K562 (cell line): ENCODE measurements around the gene MBNL2. TPM values are rescaled to one million over a fixed set of nuclear protein-coding genes. Genes with fewer than 3 reads are reported as not detected.

ENCODE experiments used
- ATAC-seq: fragments of 200-7000 bp; cut with Tn5 transposase; 3 replicates; pipeline ENCODE4 v1.9.1; 2020; ENCODE audit warnings: moderate library complexity
- BruUV-seq: library from RNA; stranded (reverse); fragments of 400-500 nt; replicated peaks from 2 replicates; lab custom pipeline; 2021; lab: Mats Ljungman, UMichigan
- CTCF ChIA-PET: fragments of 300-600 bp; formaldehyde crosslinking; extraction: SDS; loops from one replicate; lab custom pipeline; 2021; ENCODE audit warnings: low intra/inter-chr PET ratio; lab: Yijun Ruan, JAX
- POLR2A ChIA-PET: fragments of 300-600, 350-650 bp; sonication (Branson Sonifier 250); formaldehyde crosslinking; extraction: SDS; loops from one replicate; lab custom pipeline; 2021; ENCODE audit warnings: antibody characterized with exemption, inconsistent platforms; lab: Yijun Ruan, JAX
- DNase-seq, 4 experiments: peaks; one replicate each; pipeline versions ENCODE4 v3.0.0 to v3.0.0-alpha.2; 2011 to 2018; ENCODE audit warnings: low spot score in 3 of 4, mixed read lengths in 3 of 4; ENCODE audit errors: extremely low read depth in 1 of 4
- FAIRE-seq: peaks from 2 replicates; lab custom pipeline; 2011; peaks lifted over from hg19 to GRCh38; lab: Jason Lieb, UNC
- H2AFZ ChIP-seq: 2 replicates; pipeline ENCODE4 v1.6.0; 2011; ENCODE audit warnings: low read depth, low read length, control low read depth, inconsistent platforms
- H3K27ac ChIP-seq: fragments of 200-600 bp; 3 replicates; pipeline ENCODE4 v1.8.0; 2011; ENCODE audit warnings: low read depth, mild to moderate bottlenecking, control low read depth, inconsistent platforms, low read length, moderate library complexity, mixed read lengths; ENCODE audit errors: extremely low read depth
- H3K27me3 ChIP-seq, 2 experiments: fragments of 300-600 bp in 1 of 2; 2 replicates in 1 of 2; 3 replicates in 1 of 2; pipeline versions ENCODE4 v1.6.0 to v1.8.0; 2011; ENCODE audit warnings: inconsistent platforms in 2 of 2, low read length in 2 of 2, mild to moderate bottlenecking in 1 of 2, mixed read lengths in 1 of 2, moderate library complexity in 1 of 2; ENCODE audit not compliant: control insufficient read depth in 2 of 2, insufficient read depth in 2 of 2
- H3K36me3 ChIP-seq: fragments of 300-600 bp; 3 replicates; pipeline ENCODE4 v1.8.0; 2011; ENCODE audit warnings: mild to moderate bottlenecking, low read length, inconsistent platforms; ENCODE audit not compliant: control insufficient read depth, insufficient read depth
- H3K4me1 ChIP-seq, 2 experiments: fragments of 200-600 bp in 1 of 2; replicated peaks in 1 of 2; 2 replicates in 1 of 2; 3 replicates in 1 of 2; pipeline versions ENCODE4 v1.5.1 to v1.8.0; 2011; ENCODE audit warnings: inconsistent platforms in 2 of 2, low read length in 2 of 2, mild to moderate bottlenecking in 1 of 2, mixed read lengths in 1 of 2, moderate library complexity in 1 of 2; ENCODE audit not compliant: control insufficient read depth in 2 of 2, insufficient read depth in 2 of 2
- H3K4me2 ChIP-seq: 2 replicates; pipeline ENCODE4 v1.6.1; 2011; ENCODE audit warnings: low read length, control low read depth, inconsistent platforms, mixed read lengths; ENCODE audit not compliant: insufficient read depth
- H3K4me3 ChIP-seq: fragments of 200-600 bp; sonication (generic), shearing (Covaris generic); 2 replicates; pipeline ENCODE4 v1.5.1; 2016; ENCODE audit warnings: control low read depth, inconsistent platforms
- H3K79me2 ChIP-seq: fragments of 200-600 bp; 3 replicates; pipeline ENCODE4 v1.8.0; 2011; ENCODE audit warnings: low read length, inconsistent platforms; ENCODE audit not compliant: control insufficient read depth, insufficient read depth
- H3K9ac ChIP-seq, 2 experiments: 2 replicates each; pipeline versions ENCODE4 v1.6.0 to v1.6.1; 2011; ENCODE audit warnings: low read depth in 2 of 2, low read length in 2 of 2, control low read depth in 1 of 2, inconsistent platforms in 1 of 2, mild to moderate bottlenecking in 1 of 2, mixed read lengths in 1 of 2; ENCODE audit not compliant: insufficient read depth in 1 of 2
- H3K9me1 ChIP-seq: one replicate; pipeline ENCODE4 v1.6.0; 2011; ENCODE audit warnings: inconsistent platforms, mild to moderate bottlenecking, low read length, moderate library complexity; ENCODE audit not compliant: control insufficient read depth, insufficient read depth
- H3K9me3 ChIP-seq: replicated peaks from 2 replicates; pipeline ENCODE4 v1.5.1; 2011; ENCODE audit warnings: low read depth, low read length, inconsistent platforms; ENCODE audit not compliant: control insufficient read depth, insufficient read depth
- H4K20me1 ChIP-seq: replicated peaks from 2 replicates; pipeline ENCODE4 v1.6.1; 2011; ENCODE audit warnings: low read length, inconsistent platforms, mixed read lengths; ENCODE audit not compliant: control insufficient read depth, insufficient read depth
- CUX1 ChIP-seq: fragments of 200-800 bp; sonication (Bioruptor generic); IDR thresholded peaks from 2 replicates; pipeline ENCODE4 v1.6.1; 2016; ENCODE audit warnings: missing genetic modification characterization, missing compliant biosample characterization
- EP400 ChIP-seq: fragments of 450-650 bp; IDR thresholded peaks from 2 replicates; pipeline ENCODE4 v1.6.1; 2017; ENCODE audit warnings: antibody characterized with exemption, mild to moderate bottlenecking, moderate library complexity
- MTA1 ChIP-seq: fragments of 450-650 bp; IDR thresholded peaks from 2 replicates; pipeline ENCODE4 v1.6.1; 2017; ENCODE audit warnings: borderline replicate concordance
- POLR3G ChIP-seq: IDR thresholded peaks from 2 replicates; pipeline ENCODE4 v1.6.1; 2011; ENCODE audit not compliant: insufficient read length, insufficient replicate concordance; ENCODE audit errors: extremely low read depth
- WGBS: fragments of 100-300 bp; shearing (Covaris generic); methylation state at CpG from one replicate; pipeline ENCODE4 v1.1.6; 2016; ENCODE audit warnings: low coverage, mixed read lengths; ENCODE audit not compliant: insufficient coverage; ENCODE audit errors: missing lambda C conversion rate; 5-methylcytosine and 5-hydroxymethylcytosine counted together
- in situ Hi-C: fragments of 300-500 bp; cut with MboI; formaldehyde crosslinking; loops from 4 replicates; pipeline ENCODE4 v1.15.0; 2018; ENCODE audit warnings: inconsistent platforms, mixed read lengths
- intact Hi-C: fragments of 100-400 bp; cut with micrococcal nuclease; formaldehyde crosslinking; loops from 2 replicates; pipeline ENCODE4 v1.14.2; 2022
- polyA plus RNA-seq, 8 experiments: library from polyadenylated mRNA; depleted of rRNA in 4 of 8; stranded (reverse) in 5 of 8; unstranded in 3 of 8; fragments of >200 nt; fragmentation: Nextera tagmentation in 2 of 8; fragmentation: Illumina TruSeq in 1 of 8; extraction: Ambion mirVana in 2 of 8; extraction: Trizol in 1 of 8; gene quantifications; 2 replicates each; pipeline versions ENCODE4 v1.2.1 to v1.2.3, GENCODE V29; 2011 to 2014; ENCODE audit warnings: inconsistent platforms in 1 of 8, missing spikeins in 1 of 8
- total RNA-seq, 7 experiments: library from RNA; depleted of rRNA in 6 of 7; stranded (reverse); fragments of >200 nt in 6 of 7; fragmentation: Illumina TruSeq in 2 of 7; extraction: Trizol in 2 of 7; gene quantifications; 2 replicates each; pipeline versions ENCODE4 v1.2.1 to v1.2.3, GENCODE V29; 2011 to 2021; ENCODE audit warnings: low replicate concordance in 1 of 7
- TF ChIP-seq, protein P1 (sequence below): fragments of 250-450 bp; sonication (Bioruptor Pico); IDR thresholded peaks from 2 replicates; pipeline ENCODE4 v1.8.0; 2021; ENCODE audit warnings: borderline replicate concordance, mild to moderate bottlenecking, moderate library complexity; ENCODE audit not compliant: poor library complexity, severe bottlenecking
- TF ChIP-seq, protein P2 (sequence below): fragments of 450-650 bp; IDR thresholded peaks from 2 replicates; pipeline ENCODE4 v1.6.1; 2016; ENCODE audit warnings: low read depth

Gene MBNL2
- total and polyA plus RNA-seq, 9 of the 15 experiments (the other 6 are each of a cell fraction or from before 2014, with no cell fraction given) = 7.0 to 24.8 (median 13.8) TPM

DNA sequence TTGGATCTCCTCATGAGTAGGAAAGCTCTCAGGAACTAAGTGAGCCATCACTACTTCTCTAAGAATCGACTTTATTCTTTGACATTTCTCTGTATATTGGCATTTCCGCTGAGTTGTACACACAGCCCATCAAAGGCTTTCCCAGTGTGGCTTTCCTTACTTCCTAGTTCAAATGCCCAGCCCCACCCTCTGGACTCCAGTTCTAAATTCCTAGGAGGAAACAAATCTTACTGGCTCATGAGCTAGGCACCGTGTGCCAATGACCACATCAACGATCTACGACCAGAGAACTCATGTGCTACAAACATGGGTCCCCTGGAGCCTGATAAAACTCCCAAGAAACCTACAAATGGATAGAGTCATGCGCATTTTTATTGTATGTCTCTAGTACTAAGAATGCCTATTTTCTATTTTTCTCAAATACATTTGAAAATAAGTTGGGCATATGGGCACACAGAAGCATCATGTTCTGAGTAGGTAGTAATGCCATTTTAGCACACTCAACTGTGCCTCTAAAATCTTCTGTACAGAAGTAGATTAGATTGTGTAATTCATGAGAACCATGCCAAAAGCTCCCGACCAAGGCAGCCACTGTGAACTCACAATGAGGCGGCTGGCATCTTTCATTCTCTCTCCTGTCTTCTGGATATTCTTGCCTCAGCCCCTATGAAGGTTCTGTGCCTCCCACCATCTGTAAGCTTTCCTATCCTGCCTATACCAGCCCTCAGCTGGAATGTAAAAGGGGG lies 201.3 kb downstream of the MBNL2 start:
- Histone ChIP-seq H3K27ac (no peak overlapping the region), H3K27me3 (no peaks in the 10 kb centered on the region), H3K4me1 (peaks cover 0 to 5% of the 10 kb centered on the region in 2 experiments; a peak in 2 of 5 replicates), H3K79me2 (no peaks in the 10 kb centered on the region), H3K4me3 (no peak overlapping the region), H4K20me1 (no peaks in the 10 kb centered on the region), H3K4me2 (no peak overlapping the region), H2AFZ (0 out of 2 replicates have a peak overlapping the region, but pooled peaks have one; percentile 20), H3K9me3 (no peaks in the 10 kb centered on the region), H3K36me3 (no peaks in the 10 kb centered on the region), H3K9me1 (no peaks in the 10 kb centered on the region), H3K9ac (no peak overlapping the region)
- intact Hi-C loops (no loop called here), in situ Hi-C loops (no loop called here)
- no peak for ATAC-seq
- CTCF ChIA-PET = no interaction called here
- WGBS = 43% methylated on average over 7 of the region's 8 CpGs
- no peak for FAIRE-seq
- no TSS peak for BruUV-seq
- POLR2A ChIA-PET = no interaction called here
- DNase-seq = no peak
- TF ChIP-seq, protein P1, sequence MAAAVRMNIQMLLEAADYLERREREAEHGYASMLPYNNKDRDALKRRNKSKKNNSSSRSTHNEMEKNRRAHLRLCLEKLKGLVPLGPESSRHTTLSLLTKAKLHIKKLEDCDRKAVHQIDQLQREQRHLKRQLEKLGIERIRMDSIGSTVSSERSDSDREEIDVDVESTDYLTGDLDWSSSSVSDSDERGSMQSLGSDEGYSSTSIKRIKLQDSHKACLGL = no peak
- TF ChIP-seq EP400 = no peak
- TF ChIP-seq POLR3G = no peak
- no peak for TF ChIP-seq MTA1
- no peak for TF ChIP-seq CUX1 (CRISPR knock-in tag)
- TF ChIP-seq, protein P2, sequence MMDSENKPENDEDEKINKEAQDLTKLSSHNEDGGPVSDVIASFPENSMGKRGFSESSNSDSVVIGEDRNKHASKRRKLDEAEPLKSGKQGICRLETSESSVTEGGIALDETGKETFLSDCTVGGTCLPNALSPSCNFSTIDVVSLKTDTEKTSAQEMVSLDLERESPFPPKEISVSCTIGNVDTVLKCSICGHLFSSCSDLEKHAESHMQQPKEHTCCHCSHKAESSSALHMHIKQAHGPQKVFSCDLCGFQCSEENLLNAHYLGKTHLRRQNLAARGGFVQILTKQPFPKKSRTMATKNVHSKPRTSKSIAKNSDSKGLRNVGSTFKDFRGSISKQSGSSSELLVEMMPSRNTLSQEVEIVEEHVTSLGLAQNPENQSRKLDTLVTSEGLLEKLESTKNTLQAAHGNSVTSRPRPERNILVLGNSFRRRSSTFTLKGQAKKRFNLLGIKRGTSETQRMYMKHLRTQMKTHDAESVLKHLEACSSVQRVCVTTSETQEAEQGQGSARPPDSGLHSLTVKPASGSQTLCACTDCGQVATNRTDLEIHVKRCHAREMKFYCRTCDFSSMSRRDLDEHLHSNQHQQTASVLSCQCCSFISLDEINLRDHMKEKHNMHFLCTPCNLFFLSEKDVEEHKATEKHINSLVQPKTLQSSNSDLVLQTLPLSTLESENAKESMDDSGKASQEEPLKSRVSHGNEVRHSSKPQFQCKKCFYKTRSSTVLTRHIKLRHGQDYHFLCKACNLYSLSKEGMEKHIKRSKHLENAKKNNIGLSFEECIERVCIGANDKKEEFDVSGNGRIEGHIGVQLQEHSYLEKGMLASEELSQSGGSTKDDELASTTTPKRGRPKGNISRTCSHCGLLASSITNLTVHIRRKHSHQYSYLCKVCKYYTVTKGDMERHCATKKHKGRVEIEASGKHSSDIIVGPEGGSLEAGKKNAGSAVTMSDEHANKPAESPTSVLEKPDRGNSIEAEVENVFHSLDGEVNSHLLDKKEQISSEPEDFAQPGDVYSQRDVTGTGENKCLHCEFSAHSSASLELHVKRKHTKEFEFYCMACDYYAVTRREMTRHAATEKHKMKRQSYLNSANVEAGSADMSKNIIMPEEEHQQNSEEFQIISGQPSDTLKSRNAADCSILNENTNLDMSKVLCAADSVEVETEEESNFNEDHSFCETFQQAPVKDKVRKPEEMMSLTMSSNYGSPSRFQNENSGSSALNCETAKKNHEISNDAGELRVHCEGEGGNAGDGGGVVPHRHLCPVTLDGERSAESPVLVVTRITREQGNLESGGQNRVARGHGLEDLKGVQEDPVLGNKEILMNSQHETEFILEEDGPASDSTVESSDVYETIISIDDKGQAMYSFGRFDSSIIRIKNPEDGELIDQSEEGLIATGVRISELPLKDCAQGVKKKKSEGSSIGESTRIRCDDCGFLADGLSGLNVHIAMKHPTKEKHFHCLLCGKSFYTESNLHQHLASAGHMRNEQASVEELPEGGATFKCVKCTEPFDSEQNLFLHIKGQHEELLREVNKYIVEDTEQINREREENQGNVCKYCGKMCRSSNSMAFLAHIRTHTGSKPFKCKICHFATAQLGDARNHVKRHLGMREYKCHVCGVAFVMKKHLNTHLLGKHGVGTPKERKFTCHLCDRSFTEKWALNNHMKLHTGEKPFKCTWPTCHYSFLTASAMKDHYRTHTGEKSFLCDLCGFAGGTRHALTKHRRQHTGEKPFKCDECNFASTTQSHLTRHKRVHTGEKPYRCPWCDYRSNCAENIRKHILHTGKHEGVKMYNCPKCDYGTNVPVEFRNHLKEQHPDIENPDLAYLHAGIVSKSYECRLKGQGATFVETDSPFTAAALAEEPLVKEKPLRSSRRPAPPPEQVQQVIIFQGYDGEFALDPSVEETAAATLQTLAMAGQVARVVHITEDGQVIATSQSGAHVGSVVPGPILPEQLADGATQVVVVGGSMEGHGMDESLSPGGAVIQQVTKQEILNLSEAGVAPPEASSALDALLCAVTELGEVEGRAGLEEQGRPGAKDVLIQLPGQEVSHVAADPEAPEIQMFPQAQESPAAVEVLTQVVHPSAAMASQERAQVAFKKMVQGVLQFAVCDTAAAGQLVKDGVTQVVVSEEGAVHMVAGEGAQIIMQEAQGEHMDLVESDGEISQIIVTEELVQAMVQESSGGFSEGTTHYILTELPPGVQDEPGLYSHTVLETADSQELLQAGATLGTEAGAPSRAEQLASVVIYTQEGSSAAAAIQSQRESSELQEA = no peak
